Measurements from ENCODE around the gene GRWD1.
"Not testable (repeated sequence)": the region's sequence is repeated elsewhere in the genome, so short reads cannot be mapped to it uniquely, and the experiment has no call there.

GRWD1 gene

GRCh38 chr19:48479686-48480085, 33.9 kb downstream of the GRWD1 start:
- DNase-seq (ENCODE audit: low read depth) = no peak

GRCh38 chr19:48480183-48480557, 34.4 kb downstream of the GRWD1 start:
- DNase-seq (ENCODE audit: low read depth) = no peak

- peak; percentile 33 for DNase-seq (ENCODE audit: low read depth)
These were observed 35.0 kb downstream of the GRWD1 start for GRCh38 chr19:48480558-48481500.

- DNase-seq (ENCODE audit: low read depth) = peak; percentile 38
These were observed 36.3 kb downstream of the GRWD1 start for GRCh38 chr19:48481846-48482639.

- DNase-seq (ENCODE audit: low read depth) = no peak
These were observed 37.5 kb downstream of the GRWD1 start for GRCh38 chr19:48483301-48483700.

- DNase-seq (ENCODE audit: low read depth) = no peak
These were observed 38.6 kb downstream of the GRWD1 start for GRCh38 chr19:48484247-48484893.

- DNase-seq (ENCODE audit: low read depth) = no peak
These were observed 39.3 kb downstream of the GRWD1 start for GRCh38 chr19:48484931-48485612.

- DNase-seq (ENCODE audit: low read depth) = not testable (repeated sequence)
These were observed 40.9 kb downstream of the GRWD1 start for GRCh38 chr19:48486706-48487105.

GRCh38 chr19:48487544-48487943, 41.8 kb downstream of the GRWD1 start:
- no peak for DNase-seq (ENCODE audit: low read depth)

GRCh38 chr19:48487948-48488347, 42.2 kb downstream of the GRWD1 start:
- peak; percentile 84 for DNase-seq (ENCODE audit: low read depth)

- DNase-seq (ENCODE audit: low read depth) = not testable (repeated sequence)
These were observed 42.7 kb downstream of the GRWD1 start for GRCh38 chr19:48488478-48488877.

GRCh38 chr19:48489608-48490216, 43.9 kb downstream of the GRWD1 start:
- peak; percentile 66 for DNase-seq (ENCODE audit: low read depth)

GRCh38 chr19:48490981-48491792, 45.4 kb downstream of the GRWD1 start:
- DNase-seq (ENCODE audit: low read depth) = peak; percentile 40

GRCh38 chr19:48491793-48492123, 46.0 kb downstream of the GRWD1 start:
- DNase-seq (ENCODE audit: low read depth) = no peak

- DNase-seq (ENCODE audit: low read depth) = peak; percentile 97
These were observed 47.3 kb downstream of the GRWD1 start for GRCh38 chr19:48492925-48493717.

GRCh38 chr19:48493718-48494401, 48.1 kb downstream of the GRWD1 start:
- no peak for DNase-seq (ENCODE audit: low read depth)

GRCh38 chr19:48495396-48495795, 49.6 kb downstream of the GRWD1 start:
- DNase-seq (ENCODE audit: low read depth) = peak; percentile 35

- no peak for DNase-seq (ENCODE audit: low read depth)
These were observed 51.4 kb downstream of the GRWD1 start for GRCh38 chr19:48496959-48497727.

Measured in ELR (cell line).